SK-N-SH (cell line): ENCODE results near the gene GOLGA6A. TPM values are rescaled to one million over a fixed set of nuclear protein-coding genes. Genes with fewer than 3 reads are reported as not detected.

ENCODE experiments used
- CTCF ChIA-PET: fragments of 300-600, 350-600 bp; formaldehyde crosslinking; extraction: SDS; loops from one replicate; lab custom pipeline; 2021; lab: Yijun Ruan, JAX
- POLR2A ChIA-PET: fragments of 350-600 bp; sonication (Branson Sonifier 250); formaldehyde crosslinking; extraction: SDS; loops from one replicate; lab custom pipeline; 2020; ENCODE audit warnings: antibody characterized with exemption, inconsistent platforms; lab: Yijun Ruan, JAX
- DNase-seq: peaks from one replicate; pipeline ENCODE4 v3.0.0; 2012
- H2AFZ ChIP-seq: fragments of 200-600 bp; sonication (generic); 2 replicates; pipeline ENCODE4 v1.8.1; 2016; ENCODE audit warnings: antibody characterized with exemption, mild to moderate bottlenecking, low read depth
- H3F3A ChIP-seq: fragments of 200-600 bp; sonication (generic); replicated peaks from 2 replicates; pipeline ENCODE3; 2016; ENCODE audit warnings: antibody characterized with exemption, mild to moderate bottlenecking; ENCODE audit not compliant: insufficient read depth
- H3K27ac ChIP-seq, 2 experiments: fragments of 200-500 bp in 1 of 2; fragments of 200-600 bp in 1 of 2; sonication (Bioruptor generic) in 1 of 2; sonication (generic), shearing (Covaris generic) in 1 of 2; 2 replicates each; pipeline versions ENCODE4 v1.5.1 to v1.6.1; 2014 to 2016; ENCODE audit warnings: low read depth in 2 of 2, inconsistent platforms in 1 of 2, low read length in 1 of 2, mild to moderate bottlenecking in 1 of 2, mixed read lengths in 1 of 2
- H3K27me3 ChIP-seq: fragments of 200-600 bp; sonication (generic), shearing (Covaris generic); 2 replicates; pipeline ENCODE4 v1.6.1; 2016; ENCODE audit warnings: mixed run types; ENCODE audit not compliant: insufficient read depth
- H3K36me3 ChIP-seq, 2 experiments: fragments of 200-500 bp in 1 of 2; fragments of 200-600 bp in 1 of 2; sonication (Bioruptor generic) in 1 of 2; sonication (generic) in 1 of 2; replicated peaks in 1 of 2; 2 replicates each; pipeline versions ENCODE3 to v1.5.1; 2014 to 2016; ENCODE audit warnings: low read length in 1 of 2, mild to moderate bottlenecking in 1 of 2; ENCODE audit not compliant: insufficient read depth in 2 of 2, control insufficient read depth in 1 of 2
- H3K4me1 ChIP-seq, 2 experiments: fragments of 200-500 bp in 1 of 2; fragments of 200-600 bp in 1 of 2; sonication (Bioruptor generic) in 1 of 2; sonication (generic), shearing (Covaris generic) in 1 of 2; 2 replicates each; pipeline versions ENCODE4 v1.5.1 to v1.6.1; 2014 to 2016; ENCODE audit warnings: low read depth in 1 of 2, low read length in 1 of 2, mixed run types in 1 of 2; ENCODE audit not compliant: insufficient read depth in 2 of 2, control insufficient read depth in 1 of 2
- H3K4me2 ChIP-seq: fragments of 200-600 bp; sonication (generic), shearing (Covaris generic); 2 replicates; pipeline ENCODE4 v1.6.1; 2017; ENCODE audit warnings: mixed run types
- H3K4me3 ChIP-seq, 2 experiments: fragments of 200-500 bp in 1 of 2; fragments of 200-600 bp in 1 of 2; sonication (Bioruptor generic) in 1 of 2; sonication (generic), shearing (Covaris generic) in 1 of 2; 2 replicates each; pipeline versions ENCODE4 v1.5.1 to v1.8.1; 2014 to 2016; ENCODE audit warnings: low read depth in 2 of 2, inconsistent platforms in 1 of 2, low read length in 1 of 2, mild to moderate bottlenecking in 1 of 2, mixed read lengths in 1 of 2, moderate library complexity in 1 of 2
- H3K79me2 ChIP-seq: fragments of 200-600 bp; sonication (generic); 2 replicates; pipeline ENCODE4 v1.8.1; 2017; ENCODE audit warnings: mild to moderate bottlenecking; ENCODE audit not compliant: insufficient read depth
- H3K9ac ChIP-seq: fragments of 200-600 bp; sonication (generic); 2 replicates; pipeline ENCODE4 v1.6.1; 2017; ENCODE audit warnings: mixed run types
- H3K9me2 ChIP-seq: fragments of 200-600 bp; sonication (generic); 2 replicates; pipeline ENCODE4 v1.6.1; 2017; ENCODE audit warnings: mixed run types
- H3K9me3 ChIP-seq: fragments of 200-600 bp; sonication (generic); 2 replicates; pipeline ENCODE4 v1.6.1; 2017; ENCODE audit warnings: mixed run types, mild to moderate bottlenecking, moderate library complexity
- H4K20me1 ChIP-seq: fragments of 200-600 bp; sonication (generic); 2 replicates; pipeline ENCODE4 v1.6.1; 2017; ENCODE audit warnings: mild to moderate bottlenecking, mixed run types; ENCODE audit not compliant: insufficient read depth
- EP300 ChIP-seq, 2 experiments: IDR thresholded peaks; 2 replicates each; pipeline versions ENCODE4 v1.4.0 to v1.6.1; 2012; ENCODE audit warnings: borderline replicate concordance in 1 of 2, low read depth in 1 of 2, low read length in 1 of 2
- FOSL2 ChIP-seq: IDR thresholded peaks from 2 replicates; pipeline ENCODE4 v1.4.0; 2012; ENCODE audit warnings: low read depth, mild to moderate bottlenecking, moderate library complexity, borderline replicate concordance
- GABPA ChIP-seq: IDR thresholded peaks from 2 replicates; pipeline ENCODE4 v1.4.0; 2012; ENCODE audit warnings: low read depth, mild to moderate bottlenecking
- GATA2 ChIP-seq: sonication (generic); formaldehyde crosslinking; IDR thresholded peaks from 2 replicates; pipeline ENCODE4 v1.5.0; 2020; ENCODE audit warnings: mild to moderate bottlenecking, missing genetic modification reagents
- MXI1 ChIP-seq: IDR thresholded peaks from 2 replicates; pipeline ENCODE4 v1.6.1; 2012; ENCODE audit warnings: mild to moderate bottlenecking, low read depth, low read length, improper control_type of control experiment
- POLR2AphosphoS5 ChIP-seq: IDR thresholded peaks from 2 replicates; pipeline ENCODE4 v1.6.1; 2012; ENCODE audit warnings: low read depth, low read length
- RAD21 ChIP-seq: IDR thresholded peaks from 2 replicates; pipeline ENCODE4 v1.6.1; 2012; ENCODE audit warnings: mild to moderate bottlenecking, low read length
- RCOR1 ChIP-seq: fragments of 150-350 bp; IDR thresholded peaks from 2 replicates; pipeline ENCODE4 v1.6.1; 2017; ENCODE audit warnings: antibody characterized with exemption, low read length
- REST ChIP-seq: IDR thresholded peaks from 2 replicates; pipeline ENCODE4 v1.6.1; 2012; ENCODE audit warnings: mild to moderate bottlenecking, low read depth, low read length, moderate library complexity
- RFX5 ChIP-seq: IDR thresholded peaks from 2 replicates; pipeline ENCODE4 v1.6.1; 2012; ENCODE audit warnings: mild to moderate bottlenecking, improper control_type of control experiment, low read length
- TEAD4 ChIP-seq: IDR thresholded peaks from 2 replicates; pipeline ENCODE4 v1.4.0; 2012; ENCODE audit warnings: mild to moderate bottlenecking, borderline replicate concordance; ENCODE audit not compliant: insufficient read depth
- WGBS: methylation state at CpG from one replicate; pipeline ENCODE4 v1.1.6; 2017; ENCODE audit warnings: low lambda C conversion rate; 5-methylcytosine and 5-hydroxymethylcytosine counted together
- polyA plus RNA-seq, 3 experiments: library from polyadenylated mRNA; depleted of rRNA; stranded (reverse); fragments of >200 nt; gene quantifications; 2 replicates each; pipeline ENCODE4 v1.2.3, GENCODE V29; 2012
- TF ChIP-seq, protein P1 (sequence below): IDR thresholded peaks from 2 replicates; pipeline ENCODE4 v1.4.0; 2012; ENCODE audit warnings: low read depth, borderline replicate concordance
- TF ChIP-seq, protein P2 (sequence below): IDR thresholded peaks from 2 replicates; pipeline ENCODE4 v1.4.0; 2012; ENCODE audit warnings: low read depth
- TF ChIP-seq, protein P3 (sequence below): IDR thresholded peaks from 2 replicates; pipeline ENCODE4; 2012

GOLGA6A gene
- polyA plus RNA-seq, 1 of the 3 experiments (the other 2 are of a cell fraction), result not detected

- TF ChIP-seq, protein P1, sequence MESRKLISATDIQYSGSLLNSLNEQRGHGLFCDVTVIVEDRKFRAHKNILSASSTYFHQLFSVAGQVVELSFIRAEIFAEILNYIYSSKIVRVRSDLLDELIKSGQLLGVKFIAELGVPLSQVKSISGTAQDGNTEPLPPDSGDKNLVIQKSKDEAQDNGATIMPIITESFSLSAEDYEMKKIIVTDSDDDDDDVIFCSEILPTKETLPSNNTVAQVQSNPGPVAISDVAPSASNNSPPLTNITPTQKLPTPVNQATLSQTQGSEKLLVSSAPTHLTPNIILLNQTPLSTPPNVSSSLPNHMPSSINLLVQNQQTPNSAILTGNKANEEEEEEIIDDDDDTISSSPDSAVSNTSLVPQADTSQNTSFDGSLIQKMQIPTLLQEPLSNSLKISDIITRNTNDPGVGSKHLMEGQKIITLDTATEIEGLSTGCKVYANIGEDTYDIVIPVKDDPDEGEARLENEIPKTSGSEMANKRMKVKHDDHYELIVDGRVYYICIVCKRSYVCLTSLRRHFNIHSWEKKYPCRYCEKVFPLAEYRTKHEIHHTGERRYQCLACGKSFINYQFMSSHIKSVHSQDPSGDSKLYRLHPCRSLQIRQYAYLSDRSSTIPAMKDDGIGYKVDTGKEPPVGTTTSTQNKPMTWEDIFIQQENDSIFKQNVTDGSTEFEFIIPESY, result no peak
Measured at GRCh38 chr15:74032046-74032445, 50.3 kb downstream of the GOLGA6A start (continued).

DNA sequence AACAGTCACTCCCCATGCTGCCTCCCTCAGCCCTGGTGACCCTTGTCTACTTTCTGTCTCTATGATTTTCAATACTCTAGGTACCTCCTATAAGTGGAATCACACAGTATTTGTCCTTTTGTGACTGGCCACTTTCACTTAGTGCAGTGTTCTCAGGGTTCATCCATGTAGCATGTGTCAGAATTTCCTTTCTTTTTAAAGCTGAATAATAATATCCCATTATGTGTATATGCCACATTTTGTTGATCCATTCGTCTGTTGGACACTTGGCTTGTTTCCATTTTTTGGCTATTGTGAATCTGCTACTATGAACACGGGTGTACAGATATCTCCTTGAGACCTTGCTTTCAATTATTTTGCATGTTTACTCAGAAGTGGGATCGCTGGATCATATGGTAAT, 53.7 kb downstream of the GOLGA6A start:
- Histone ChIP-seq H3K9ac (no peak overlapping the region), H3K27ac (no peak overlapping the region), H2AFZ (no peak overlapping the region), H3K4me2 (no peak overlapping the region), H3K36me3 (peaks cover 9 to 50% of the 10 kb centered on the region in 2 experiments), H3K79me2 (peaks cover 3% of the 10 kb centered on the region; the same call in 1 of the 2 replicates), H3K27me3 (no peaks in the 10 kb centered on the region), H3K9me3 (no peaks in the 10 kb centered on the region), H3K4me3 (no peak overlapping the region), H4K20me1 (peaks cover 8% of the 10 kb centered on the region; the same call in 1 of the 2 replicates), H3F3A (no peaks in the 10 kb centered on the region), H3K9me2 (no peaks in the 10 kb centered on the region), H3K4me1 (peaks cover 0 to 8% of the 10 kb centered on the region in 2 experiments; a peak in 2 of 4 replicates)
- no peak for TF ChIP-seq RCOR1
- no peak for TF ChIP-seq REST
- TF ChIP-seq, protein P2, sequence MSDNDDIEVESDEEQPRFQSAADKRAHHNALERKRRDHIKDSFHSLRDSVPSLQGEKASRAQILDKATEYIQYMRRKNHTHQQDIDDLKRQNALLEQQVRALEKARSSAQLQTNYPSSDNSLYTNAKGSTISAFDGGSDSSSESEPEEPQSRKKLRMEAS, result no peak
- no peak for TF ChIP-seq POLR2AphosphoS5
- POLR2A ChIA-PET, result no interaction called here
- DNase-seq, result no peak
- WGBS, result 95% methylated on average over 3 of the region's 3 CpGs
- CTCF ChIA-PET, result interaction anchor here (1.2 to 2.3 kb wide), 4 partner anchors 9 to 294 kb away, joined by 3 to 9 read pairs (median 4); no protein-coding TSS in a partner anchor

DNA sequence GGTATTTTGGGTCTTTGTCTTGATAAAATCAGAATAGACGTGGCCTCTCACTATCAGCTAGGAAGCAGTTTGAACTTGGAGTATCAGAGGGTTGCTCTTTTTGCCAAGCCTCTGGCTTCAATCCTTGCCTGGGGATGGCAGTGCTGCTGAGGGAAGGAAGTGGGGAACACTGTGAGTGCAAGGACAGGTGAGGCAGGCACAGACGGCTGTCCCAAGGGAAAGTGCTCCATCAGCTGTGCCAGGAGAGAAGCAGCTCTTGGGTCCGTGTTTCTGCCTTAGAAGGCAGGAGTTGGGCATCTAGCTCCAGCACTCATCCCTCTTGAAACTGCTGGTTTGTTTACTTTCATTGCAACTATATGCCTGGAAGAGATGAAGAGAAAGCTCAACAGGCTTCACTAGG, 54.7 kb downstream of the GOLGA6A start:
- no peaks in the 10 kb centered on the region for H3K27me3 ChIP-seq
- H3K9ac ChIP-seq, result no peak overlapping the region
- H3K4me2 ChIP-seq, result no peak overlapping the region
- no peaks in the 10 kb centered on the region for H3K9me3 ChIP-seq
- H4K20me1 ChIP-seq, result peaks cover 8% of the 10 kb centered on the region; the same call in 1 of the 2 replicates
- peaks cover 0 to 8% of the 10 kb centered on the region in 2 experiments; a peak in 2 of 4 replicates for H3K4me1 ChIP-seq
- H3K27ac ChIP-seq, result no peak overlapping the region
- peaks cover 9 to 50% of the 10 kb centered on the region in 2 experiments for H3K36me3 ChIP-seq
- DNase-seq, result no peak
- H3K9me2 ChIP-seq, result no peaks in the 10 kb centered on the region
- POLR2A ChIA-PET, result no interaction called here
- CTCF ChIA-PET, result interaction anchor here (1.1 to 3.1 kb wide), 4 partner anchors 10 to 55 kb away, joined by 3 to 9 read pairs (median 6); no protein-coding TSS in a partner anchor
- H3K4me3 ChIP-seq, result no peak overlapping the region
- peaks cover 3% of the 10 kb centered on the region; the same call in 1 of the 2 replicates for H3K79me2 ChIP-seq
- no peaks in the 10 kb centered on the region for H3F3A ChIP-seq
- no peak overlapping the region for H2AFZ ChIP-seq
- WGBS, result 88% methylated on average over 3 of the region's 3 CpGs
- TF ChIP-seq REST (no peak), EP300 (IDR thresholded peaks at IDR 0.05; ENCODE audit: borderline replicate concordance in 1 of 2, low read depth in 1 of 2, low read length in 1 of 2) (no peak), GABPA (no peak), MXI1 (no peak), POLR2AphosphoS5 (no peak), RFX5 (no peak), RAD21 (no peak), TEAD4 (no peak), GATA2 (CRISPR knock-in tag) (no peak), FOSL2 (no peak)
- TF ChIP-seq, protein P3, sequence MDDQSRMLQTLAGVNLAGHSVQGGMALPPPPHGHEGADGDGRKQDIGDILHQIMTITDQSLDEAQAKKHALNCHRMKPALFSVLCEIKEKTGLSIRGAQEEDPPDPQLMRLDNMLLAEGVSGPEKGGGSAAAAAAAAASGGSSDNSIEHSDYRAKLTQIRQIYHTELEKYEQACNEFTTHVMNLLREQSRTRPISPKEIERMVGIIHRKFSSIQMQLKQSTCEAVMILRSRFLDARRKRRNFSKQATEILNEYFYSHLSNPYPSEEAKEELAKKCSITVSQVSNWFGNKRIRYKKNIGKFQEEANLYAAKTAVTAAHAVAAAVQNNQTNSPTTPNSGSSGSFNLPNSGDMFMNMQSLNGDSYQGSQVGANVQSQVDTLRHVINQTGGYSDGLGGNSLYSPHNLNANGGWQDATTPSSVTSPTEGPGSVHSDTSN, result no peak
